A549 (cell line): ENCODE data around the gene IFFO2. TPM values are rescaled to one million over a fixed set of nuclear protein-coding genes. Genes with fewer than 3 reads are reported as not detected.
A peak's percentile ranks its signal among the peaks of the same experiment; 100 is the strongest.

Experiments used
- ATAC-seq, 2 experiments: fragments of 200-7000 bp in 1 of 2; fragments of >200 bp in 1 of 2; cut with Nextera tagmentation in 1 of 2; cut with Tn5 transposase in 1 of 2; 3 replicates each; pipeline versions ENCODE4 v1.8.0 to v1.9.1; 2018 to 2020; ENCODE audit warnings: mild to moderate bottlenecking in 1 of 2, moderate library complexity in 1 of 2
- CTCF ChIA-PET: fragments of 300-600 bp; sonication (Branson Sonifier 250); formaldehyde crosslinking; extraction: SDS; loops from one replicate; lab custom pipeline; 2021; ENCODE audit warnings: antibody characterized with exemption, inconsistent platforms; lab: Yijun Ruan, JAX
- POLR2A ChIA-PET: fragments of 350-600 bp; formaldehyde crosslinking; extraction: SDS; loops from one replicate; lab custom pipeline; 2021; ENCODE audit warnings: antibody characterized with exemption, inconsistent platforms; lab: Yijun Ruan, JAX
- DNase-seq, 2 experiments: peaks; one replicate each; pipeline versions ENCODE4 v3.0.0 to v3.0.0-alpha.2; 2011 to 2016; ENCODE audit warnings: low read depth in 1 of 2, low spot score in 1 of 2
- FAIRE-seq: peaks from 2 replicates; lab custom pipeline; 2011; peaks lifted over from hg19 to GRCh38; lab: Jason Lieb, UNC
- H3K27ac ChIP-seq, 2 experiments: fragments of >200 bp; sonication (Bioruptor Twin); formaldehyde crosslinking; 3 replicates each; pipeline ENCODE4 v1.5.1; 2016 to 2017
- H3K4me1 ChIP-seq: fragments of >200 bp; sonication (Bioruptor Twin); formaldehyde crosslinking; 3 replicates; pipeline ENCODE4 v1.6.1; 2016
- H3K4me2 ChIP-seq: fragments of >200 bp; sonication (Bioruptor Twin); formaldehyde crosslinking; 3 replicates; pipeline ENCODE4 v1.6.1; 2016
- H3K4me3 ChIP-seq: fragments of >200 bp; sonication (Bioruptor Twin); formaldehyde crosslinking; 3 replicates; pipeline ENCODE4 v1.5.1; 2016
- H3K9me3 ChIP-seq: fragments of >200 bp; sonication (Bioruptor Twin); formaldehyde crosslinking; 3 replicates; pipeline ENCODE4 v1.6.1; 2016
- CHD2 ChIP-seq: fragments of 150-350 bp; IDR thresholded peaks from 2 replicates; pipeline ENCODE4 v1.6.1; 2014; ENCODE audit warnings: low read length; ENCODE audit not compliant: partially characterized antibody
- EHF ChIP-seq: fragments of 250-450 bp; sonication (Bioruptor Pico); IDR thresholded peaks from 2 replicates; pipeline ENCODE4 v1.5.0; 2020; ENCODE audit warnings: mild to moderate bottlenecking
- ESRRA ChIP-seq: fragments of 150-350 bp; IDR thresholded peaks from 2 replicates; pipeline ENCODE4 v1.6.1; 2014; ENCODE audit warnings: mild to moderate bottlenecking, low read length, borderline replicate concordance
- FOSB ChIP-seq: fragments of 250-450 bp; sonication (Bioruptor Pico); IDR thresholded peaks from 2 replicates; pipeline ENCODE4 v1.5.0; 2020; ENCODE audit warnings: mild to moderate bottlenecking, moderate library complexity
- GATA3 ChIP-seq: IDR thresholded peaks from 2 replicates; pipeline ENCODE4 v1.6.1; 2012; ENCODE audit warnings: borderline replicate concordance
- HDAC2 ChIP-seq: fragments of 200-600 bp; sonication (generic); IDR thresholded peaks from 2 replicates; pipeline ENCODE4 v1.6.1; 2016
- HEYL ChIP-seq: fragments of 250-450 bp; sonication (Bioruptor Pico); IDR thresholded peaks from 2 replicates; pipeline ENCODE4 v1.8.0; 2021; ENCODE audit warnings: mild to moderate bottlenecking, moderate library complexity
- HOXB13 ChIP-seq: fragments of 250-450 bp; sonication (Bioruptor Pico); IDR thresholded peaks from 2 replicates; pipeline ENCODE4 v1.5.0; 2020; ENCODE audit warnings: low read depth, mild to moderate bottlenecking, moderate library complexity
- KDM1A ChIP-seq: fragments of 200-600 bp; sonication (generic); IDR thresholded peaks from 2 replicates; pipeline ENCODE4 v1.6.1; 2016; ENCODE audit warnings: low read depth, mild to moderate bottlenecking
- MAX ChIP-seq: IDR thresholded peaks from 2 replicates; pipeline ENCODE4 v1.6.1; 2012
- NFE2L2 ChIP-seq: fragments of 150-350 bp; conservative IDR thresholded peaks from 2 replicates; pipeline ENCODE4 v1.6.1; 2014; ENCODE audit warnings: low read length
- RCOR1 ChIP-seq: fragments of 150-350 bp; IDR thresholded peaks from 2 replicates; pipeline ENCODE4 v1.6.1; 2014; ENCODE audit warnings: antibody characterized with exemption, low read length, low read depth
- RFX5 ChIP-seq: fragments of 450-650 bp; IDR thresholded peaks from 2 replicates; pipeline ENCODE4 v1.7.1; 2014; ENCODE audit warnings: antibody characterized with exemption, mild to moderate bottlenecking, moderate library complexity
- SMC3 ChIP-seq: fragments of >200 bp; sonication (Bioruptor Twin); formaldehyde crosslinking; IDR thresholded peaks from 3 replicates; pipeline ENCODE4 v1.6.1; 2018; ENCODE audit warnings: inconsistent platforms
- ZC3H11A ChIP-seq: fragments of 450-650 bp; IDR thresholded peaks from 2 replicates; pipeline ENCODE4 v1.6.1; 2014; ENCODE audit warnings: antibody characterized with exemption, mild to moderate bottlenecking
- ZNF302 ChIP-seq: fragments of 250-450 bp; sonication (Bioruptor Pico); IDR thresholded peaks from 2 replicates; pipeline ENCODE4 v1.9.0; 2021; ENCODE audit warnings: inconsistent platforms, mild to moderate bottlenecking, moderate library complexity
- ZSCAN20 ChIP-seq: fragments of 250-450 bp; sonication (Bioruptor Pico); IDR thresholded peaks from 2 replicates; pipeline ENCODE4 v1.8.0; 2022; ENCODE audit warnings: mild to moderate bottlenecking, moderate library complexity
- WGBS: methylation state at CpG from one replicate; pipeline ENCODE4 v1.1.6; 2017; ENCODE audit errors: missing lambda C conversion rate; 5-methylcytosine and 5-hydroxymethylcytosine counted together
- polyA plus RNA-seq, 4 experiments: library from polyadenylated mRNA; depleted of rRNA in 3 of 4; stranded (reverse); fragments of >200 nt; fragmentation: RNase III in 1 of 4; extraction: RNeasy Plus Mini Kit Qiagen cat#74134 plus additional on column Dnase treatment in 1 of 4; gene quantifications; 2 replicates in 3 of 4; 3 replicates in 1 of 4; pipeline ENCODE4 v1.2.3, GENCODE V29; 2011 to 2017
- TF ChIP-seq, protein P1 (sequence below): fragments of 150-350 bp; IDR thresholded peaks from 2 replicates; pipeline ENCODE4 v1.6.1; 2014; ENCODE audit warnings: low read depth, mild to moderate bottlenecking, low read length

The IFFO2 gene
- polyA plus RNA-seq, 2 of the 4 experiments (the other 2 are of a cell fraction): 24.3 to 53.9 TPM

DNA sequence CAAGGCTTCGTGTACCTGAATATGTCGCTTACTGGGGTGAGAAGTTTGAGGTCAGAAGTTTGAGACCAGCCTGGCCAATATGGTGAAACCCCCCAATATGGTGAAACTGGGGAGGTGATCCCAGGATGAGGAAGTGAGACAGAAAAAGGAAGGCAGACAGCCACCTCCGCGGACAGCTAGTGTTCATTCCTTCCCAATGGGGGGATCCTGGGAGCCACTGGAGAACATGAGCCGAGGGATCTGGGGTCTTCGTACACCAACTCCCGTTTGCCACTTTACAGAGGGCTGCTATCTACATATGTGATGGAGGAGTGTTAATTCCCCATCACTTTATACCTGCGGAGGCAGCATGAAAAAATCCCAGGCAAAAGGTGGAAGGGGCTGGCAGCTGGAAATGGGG lies 19.6 kb upstream of the IFFO2 start:
- CTCF ChIA-PET: interaction anchor here (1.0 to 1.1 kb wide), 2 partner anchors 35 to 92 kb away, joined by 3 read pairs; no protein-coding TSS in a partner anchor
- ATAC-seq (no peak), FAIRE-seq (no peak), DNase-seq (no peak)
- H3K9me3 ChIP-seq: peaks cover 12% of the 10 kb centered on the region; the same call in 2 of the 3 replicates
- WGBS: 95% methylated on average over 8 of the region's 8 CpGs
- TF ChIP-seq HOXB13 (CRISPR knock-in tag): no peak
- no peak for TF ChIP-seq EHF (CRISPR knock-in tag)
- no peak for TF ChIP-seq ZSCAN20 (CRISPR knock-in tag)
- TF ChIP-seq, protein P1, sequence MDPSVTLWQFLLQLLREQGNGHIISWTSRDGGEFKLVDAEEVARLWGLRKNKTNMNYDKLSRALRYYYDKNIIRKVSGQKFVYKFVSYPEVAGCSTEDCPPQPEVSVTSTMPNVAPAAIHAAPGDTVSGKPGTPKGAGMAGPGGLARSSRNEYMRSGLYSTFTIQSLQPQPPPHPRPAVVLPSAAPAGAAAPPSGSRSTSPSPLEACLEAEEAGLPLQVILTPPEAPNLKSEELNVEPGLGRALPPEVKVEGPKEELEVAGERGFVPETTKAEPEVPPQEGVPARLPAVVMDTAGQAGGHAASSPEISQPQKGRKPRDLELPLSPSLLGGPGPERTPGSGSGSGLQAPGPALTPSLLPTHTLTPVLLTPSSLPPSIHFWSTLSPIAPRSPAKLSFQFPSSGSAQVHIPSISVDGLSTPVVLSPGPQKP: no peak
- no peak for TF ChIP-seq FOSB (CRISPR knock-in tag)
- no peak for TF ChIP-seq SMC3
- TF ChIP-seq GATA3: no peak
- TF ChIP-seq, all 56 proteins: peak for 0
- POLR2A ChIA-PET: no interaction called here
- no peak overlapping the region for H3K4me2 ChIP-seq
- no peak overlapping the region; a peak in 1 of 6 replicates for H3K27ac ChIP-seq
- H3K4me1 ChIP-seq: peaks cover 12% of the 10 kb centered on the region; the same call in 1 of the 3 replicates
- H3K4me3 ChIP-seq: no peak overlapping the region

- FAIRE-seq: no peak
These were observed 18.1 kb upstream of the IFFO2 start for GRCh38 chr1:18974606-18975005.

GRCh38 chr1:18974005-18974404 lies 17.5 kb upstream of the IFFO2 start:
- CTCF ChIA-PET: interaction anchor here (0.8 to 2.9 kb wide), 3 partner anchors 10 to 122 kb away, joined by 3 to 9 read pairs (median 5); no protein-coding TSS in a partner anchor
- ATAC-seq (no peak), FAIRE-seq (no peak)
- Histone ChIP-seq H3K4me2 (no peak overlapping the region), H3K9me3 (no peaks in the 10 kb centered on the region), H3K27ac (peak overlapping the region in 1 of 2 experiments; percentile 46; a peak in 1 of 6 replicates), H3K4me1 (peaks cover 24% of the 10 kb centered on the region)
- 93% methylated on average over 8 of the region's 8 CpGs for WGBS
- no peak for TF ChIP-seq ZC3H11A
- no peak for TF ChIP-seq HDAC2
- TF ChIP-seq RCOR1: no peak
- no peak for TF ChIP-seq GATA3
- TF ChIP-seq MAX: no peak
- TF ChIP-seq ESRRA: no peak
- TF ChIP-seq HEYL: no peak
- TF ChIP-seq NFE2L2: no peak
- TF ChIP-seq CHD2: no peak
- no peak for TF ChIP-seq KDM1A
- TF ChIP-seq ZNF302: no peak
- no peak for TF ChIP-seq EHF (CRISPR knock-in tag)
- no peak for TF ChIP-seq RFX5
- TF ChIP-seq, all 56 proteins: peak for 0
- POLR2A ChIA-PET: no interaction called here
- no peak for DNase-seq
- H3K4me3 ChIP-seq: no peak overlapping the region

More at GRCh38 chr1:18974606-18975005, 18.1 kb upstream of the IFFO2 start:
- TF ChIP-seq, protein P1: no peak
- no peak for TF ChIP-seq HDAC2
- no peak overlapping the region for H3K4me2 ChIP-seq
- ATAC-seq: no peak
- WGBS: 83% methylated on average over 7 of the region's 7 CpGs
- ChIA-PET CTCF (interaction anchor here (0.8 to 2.9 kb wide), 2 partner anchors 62 to 121 kb away, joined by 3 to 9 read pairs; no protein-coding TSS in a partner anchor), POLR2A (no interaction called here)
- H3K9me3 ChIP-seq: 0 out of 3 replicates have a peak, but pooled peaks cover 2% of the 10 kb centered on the region
- H3K4me1 ChIP-seq: peaks cover 18% of the 10 kb centered on the region
- no peak overlapping the region for H3K4me3 ChIP-seq
- no peak for DNase-seq
- H3K27ac ChIP-seq: peak overlapping the region in 1 of 2 experiments; percentile 46; a peak in 1 of 6 replicates
